Left lobe of liver (tissue), 2 donors: ENCODE measurements around the gene ADCY4. TPM values are rescaled to one million over a fixed set of nuclear protein-coding genes. Genes with fewer than 3 reads are reported as not detected.
A peak's percentile ranks its signal among the peaks of the same experiment; 100 is the strongest.
"Not testable (repeated sequence)": the region's sequence is repeated elsewhere in the genome, so short reads cannot be mapped to it uniquely, and the experiment has no call there.

Experiments used
- ATAC-seq: fragments of 200-7000 bp; cut with Tn5 transposase; one replicate; pipeline ENCODE4 v1.9.1; 2020; ENCODE audit warnings: mild to moderate bottlenecking, moderate library complexity
- DNase-seq: peaks from one replicate; pipeline ENCODE4 v3.0.0-alpha.2; 2020; ENCODE audit warnings: low spot score
- total RNA-seq: library from RNA; stranded (reverse); gene quantifications from one replicate; pipeline ENCODE4 v1.2.1, GENCODE V29; 2021
- donor health status: DM: no; HTN: no; CAD: no; lungs with moderate emphysema.
- donor health status: DM: no; HTN: yes; CAD: no.

Gene ADCY4
- total RNA-seq: 5.5 TPM

DNA sequence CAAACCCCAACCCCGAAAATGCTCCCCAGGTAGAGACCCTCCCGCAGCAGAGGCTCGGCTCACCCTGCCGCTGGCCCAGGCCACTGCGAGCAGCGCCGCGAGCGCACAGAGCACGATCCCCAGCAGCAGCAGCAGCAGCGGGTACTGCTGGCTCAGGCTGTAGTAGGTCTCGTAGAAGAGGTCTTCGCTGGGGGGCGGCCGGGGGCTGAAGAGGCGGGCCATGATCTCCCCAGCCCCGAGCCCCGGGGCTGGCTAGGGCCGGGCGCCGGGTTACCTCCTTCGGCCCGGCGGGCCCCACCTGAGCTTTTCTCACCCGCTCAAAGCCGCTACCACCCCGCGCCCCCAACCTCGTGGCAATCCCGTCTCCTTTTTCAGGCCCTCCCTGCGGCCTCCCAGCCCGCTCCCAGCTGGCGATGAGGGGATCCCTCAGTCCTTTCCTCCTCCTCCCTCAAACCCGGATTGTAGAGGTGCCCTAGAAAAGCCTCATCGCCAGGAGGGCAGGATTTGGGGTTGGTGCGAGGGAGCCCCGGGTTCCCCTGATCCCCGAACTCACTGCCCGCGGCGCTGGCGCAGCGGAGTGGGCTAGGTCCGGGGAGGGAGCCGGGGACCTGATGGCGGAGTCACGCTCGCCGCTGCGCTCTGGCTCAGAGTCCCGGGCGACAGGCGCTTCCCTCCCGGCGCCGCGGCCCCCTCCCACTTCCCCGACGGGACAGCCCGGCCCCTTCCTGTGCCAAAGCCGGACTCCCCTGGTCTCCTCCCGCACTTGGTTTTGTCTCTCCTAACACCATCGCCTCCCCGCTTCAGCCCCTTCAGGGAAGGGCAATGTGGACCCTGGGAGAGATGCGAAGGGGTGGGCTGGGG is at the start of gene ADCY4:
Gene ADCY4 (minus strand): TSS at position 641 of the 861 bp plus-strand sequence. CDS start 419 bp downstream, at position 222.
- ATAC-seq (peak; percentile 10), DNase-seq (no peak)

DNA sequence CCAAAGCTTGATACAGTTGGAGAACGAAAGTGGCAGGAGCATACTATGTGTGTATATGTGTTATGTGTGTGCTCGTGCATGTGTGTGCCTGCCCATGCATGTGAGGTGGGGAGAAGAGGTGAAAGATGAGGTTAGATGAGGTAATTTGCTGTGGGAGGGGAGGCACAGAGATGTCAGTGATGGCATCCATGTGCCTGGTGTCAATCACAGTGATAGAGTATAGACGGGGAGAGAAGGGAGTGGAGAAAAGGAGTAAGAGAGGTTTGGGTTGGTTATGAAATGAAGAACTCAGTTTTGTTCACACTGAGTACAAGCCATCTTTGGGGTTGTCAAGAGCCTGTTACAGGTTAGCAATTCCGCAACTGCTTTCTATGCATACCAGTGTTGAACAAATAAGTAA is 49.3 kb upstream of the ADCY4 start:
- no peak for DNase-seq
- ATAC-seq: no peak

DNA sequence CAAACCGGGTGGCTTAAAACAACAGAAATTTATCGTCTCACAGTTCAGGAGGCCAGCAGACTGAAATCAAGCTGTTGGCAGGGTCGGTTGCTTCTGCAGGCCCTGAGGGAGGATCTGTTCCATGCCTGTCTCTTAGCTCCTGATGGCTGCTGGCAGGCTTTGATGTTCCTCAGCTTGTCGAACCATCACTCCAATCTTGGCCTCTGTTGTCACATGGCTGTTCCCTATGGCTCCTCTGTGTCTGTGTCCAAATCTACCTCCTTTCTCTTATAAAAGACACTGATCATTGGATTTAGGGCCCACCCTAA is 47.1 kb upstream of the ADCY4 start:
- ATAC-seq (no peak), DNase-seq (no peak)

DNA sequence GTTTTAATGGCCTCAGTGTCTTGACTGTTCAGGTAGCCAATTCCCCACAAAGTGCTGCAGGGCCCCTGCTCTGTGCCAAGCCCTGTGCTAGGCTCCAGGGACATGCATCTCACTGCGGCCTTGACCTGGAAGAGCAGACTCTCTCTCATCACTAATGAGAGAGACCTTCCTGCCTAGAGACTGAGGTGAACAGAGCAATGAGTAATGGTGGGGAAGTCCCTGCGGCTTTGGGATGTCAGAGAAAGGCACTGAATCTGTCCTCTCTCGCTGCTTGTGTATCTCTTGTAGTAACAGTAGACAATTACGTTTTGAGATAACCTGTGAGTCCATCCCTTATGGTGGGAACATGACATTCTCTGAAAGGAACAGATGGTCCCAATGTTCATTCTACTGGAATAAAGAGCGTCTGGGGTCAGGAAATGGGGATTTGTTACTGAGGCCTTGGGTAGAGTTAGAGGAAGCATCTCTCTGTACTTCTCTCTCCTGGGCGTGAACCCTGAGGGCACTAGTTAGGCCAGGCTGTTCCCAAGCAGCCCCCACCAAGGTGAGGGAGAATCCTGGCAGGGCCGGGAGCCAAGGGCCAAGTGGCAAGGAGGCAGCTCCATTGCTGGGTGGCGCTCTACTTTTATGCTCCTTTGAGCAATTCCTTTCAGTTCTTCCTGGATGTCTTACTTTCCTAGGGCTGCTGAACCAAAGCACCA is 46.6 kb upstream of the ADCY4 start:
- no peak for ATAC-seq
- no peak for DNase-seq

DNA sequence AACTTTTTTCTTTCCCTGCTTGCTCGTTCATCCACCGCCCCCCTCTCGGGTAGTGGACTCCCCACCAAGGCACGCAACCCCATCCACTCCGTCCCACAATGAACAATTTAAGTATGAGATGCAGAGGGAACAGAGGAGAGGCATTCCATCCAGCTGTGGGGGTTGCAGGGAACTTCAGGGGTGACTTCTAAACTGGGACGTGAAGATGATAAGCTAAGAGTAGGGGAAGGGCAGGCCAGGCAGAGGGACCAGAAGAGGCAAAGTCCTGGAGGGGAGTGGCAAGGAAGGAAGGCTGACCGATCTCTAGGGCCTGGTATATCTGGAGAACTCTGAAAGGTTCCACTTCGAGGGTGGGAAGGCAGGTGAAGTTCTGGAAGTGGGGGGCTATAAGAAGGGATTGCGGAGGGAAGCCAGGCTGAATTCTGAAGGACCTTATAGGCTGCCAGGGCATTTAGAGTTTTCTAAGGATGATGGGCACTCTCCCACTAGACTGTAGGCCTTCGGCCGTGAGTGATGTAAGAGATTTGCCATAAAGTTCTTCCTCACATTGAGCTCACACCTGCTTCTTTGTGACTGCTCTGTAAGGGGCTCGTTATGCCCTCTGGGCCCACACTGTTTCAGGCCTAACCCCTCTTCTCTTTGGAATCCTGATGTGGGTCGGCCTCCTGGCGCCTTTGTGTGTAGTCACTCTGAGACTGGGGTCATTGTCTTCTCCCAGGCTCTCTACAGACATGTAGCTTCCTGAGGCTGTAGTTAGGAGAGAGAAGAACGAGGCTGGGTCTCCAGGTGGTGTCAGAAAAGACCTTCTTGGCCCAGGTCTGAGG is 45.2 kb upstream of the ADCY4 start:
- no peak for DNase-seq
- no peak for ATAC-seq

DNA sequence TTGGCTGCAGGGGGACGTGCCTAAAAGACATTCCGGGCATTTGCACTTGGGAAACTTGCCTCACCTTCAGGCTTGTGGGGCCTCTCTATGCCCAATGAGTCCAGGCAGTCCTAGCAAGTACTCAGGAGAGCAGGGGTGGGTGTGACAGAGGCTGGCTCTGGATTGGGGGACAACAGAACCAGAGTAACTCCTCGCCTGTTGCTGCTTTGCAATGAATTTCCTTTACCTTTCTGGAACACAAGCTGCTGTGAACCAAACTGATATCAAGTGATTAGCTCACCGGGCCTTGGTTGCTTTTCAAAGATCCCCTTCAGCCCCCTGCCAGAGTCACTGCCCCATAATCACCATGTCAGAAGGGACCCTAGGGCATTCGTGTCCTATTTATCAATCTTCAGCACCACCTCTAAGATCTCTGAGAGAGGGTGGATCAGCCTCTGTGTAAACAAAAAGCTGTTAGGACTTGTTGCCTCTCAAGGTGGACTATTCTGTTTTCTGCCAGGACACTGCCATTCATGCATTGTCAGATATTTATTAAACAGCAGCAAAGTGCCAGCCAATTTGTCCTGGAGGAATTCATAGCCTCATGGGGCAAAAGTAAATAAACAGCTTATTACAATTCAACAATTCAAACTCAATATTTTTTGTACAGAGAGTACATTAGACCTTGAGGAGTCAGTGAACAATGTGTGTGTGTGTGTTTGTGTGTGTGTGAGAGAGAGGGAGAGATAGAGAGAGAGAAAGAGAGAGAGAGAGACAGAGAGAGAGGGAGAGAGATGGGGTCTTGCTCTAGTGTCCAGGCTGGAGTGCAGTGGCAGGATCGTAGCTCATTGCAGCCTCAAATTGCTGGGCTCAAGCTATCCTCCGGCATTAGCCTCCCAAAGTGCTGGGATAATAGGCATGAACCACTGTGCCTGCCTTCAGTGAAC is 44.4 kb upstream of the ADCY4 start:
- ATAC-seq: no peak

DNA sequence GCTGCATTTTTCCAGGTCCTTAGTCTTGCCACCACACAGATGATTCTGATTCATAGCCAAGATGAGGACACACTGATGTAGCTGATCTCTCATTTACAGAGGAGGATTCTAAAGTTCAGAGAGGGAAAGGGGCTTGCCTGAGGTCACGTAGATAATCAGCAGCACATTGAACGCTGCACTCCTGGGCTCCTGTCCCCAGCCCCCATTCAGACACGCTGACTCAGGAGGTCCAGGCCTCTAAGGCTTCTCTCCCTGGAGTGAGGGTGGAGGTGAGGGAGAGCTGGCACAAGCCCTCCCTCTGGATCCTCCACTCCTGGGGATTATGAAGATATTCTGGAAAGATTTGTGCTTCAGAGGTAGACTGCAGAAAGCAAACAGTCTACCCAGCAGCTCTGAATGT is 43.5 kb upstream of the ADCY4 start:
- DNase-seq (no peak), ATAC-seq (no peak)

More for the DNA sequence above, 44.4 kb upstream of the ADCY4 start:
- no peak for DNase-seq

DNA sequence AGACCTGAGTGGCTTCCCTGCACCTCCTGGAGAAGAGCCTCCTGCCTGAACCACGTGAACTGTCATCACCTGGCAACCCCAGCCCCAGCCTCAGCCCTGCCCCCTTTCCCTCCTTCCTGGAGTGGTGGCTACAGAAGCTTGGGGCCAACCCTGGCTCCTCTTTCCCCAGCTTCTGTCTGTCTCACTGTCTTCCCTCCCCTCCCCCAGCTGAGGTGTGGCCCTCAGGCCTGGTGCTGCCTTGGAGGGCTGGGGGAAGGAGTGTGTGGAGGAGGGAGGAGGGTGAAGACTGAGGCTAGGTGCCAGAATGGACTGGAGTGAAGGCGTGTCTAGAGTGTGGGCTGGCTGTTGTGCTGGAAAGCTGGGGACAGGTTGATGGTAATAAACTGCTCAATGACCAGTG is 42.8 kb upstream of the ADCY4 start:
- no peak for DNase-seq
- no peak for ATAC-seq

DNA sequence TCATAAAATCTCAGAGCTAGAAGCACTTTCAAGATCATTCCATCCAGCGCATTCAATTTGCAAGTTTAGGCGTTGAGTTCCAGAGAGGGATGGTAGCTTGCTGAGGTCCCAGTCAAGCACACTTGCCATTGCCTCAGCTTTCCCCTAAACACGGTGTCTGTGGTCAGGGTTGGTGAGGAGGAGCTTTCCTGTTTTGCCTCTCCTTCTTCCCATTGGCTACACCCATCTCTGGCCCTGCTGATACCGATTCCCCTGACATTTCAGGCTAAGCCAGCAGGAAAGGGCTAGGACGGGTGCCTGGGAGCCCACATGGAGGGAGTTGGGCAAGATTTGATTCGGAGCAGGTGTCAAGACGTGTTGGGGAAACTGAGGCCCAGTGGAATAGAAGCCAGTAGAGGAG is 42.3 kb upstream of the ADCY4 start:
- ATAC-seq (no peak), DNase-seq (no peak)

DNA sequence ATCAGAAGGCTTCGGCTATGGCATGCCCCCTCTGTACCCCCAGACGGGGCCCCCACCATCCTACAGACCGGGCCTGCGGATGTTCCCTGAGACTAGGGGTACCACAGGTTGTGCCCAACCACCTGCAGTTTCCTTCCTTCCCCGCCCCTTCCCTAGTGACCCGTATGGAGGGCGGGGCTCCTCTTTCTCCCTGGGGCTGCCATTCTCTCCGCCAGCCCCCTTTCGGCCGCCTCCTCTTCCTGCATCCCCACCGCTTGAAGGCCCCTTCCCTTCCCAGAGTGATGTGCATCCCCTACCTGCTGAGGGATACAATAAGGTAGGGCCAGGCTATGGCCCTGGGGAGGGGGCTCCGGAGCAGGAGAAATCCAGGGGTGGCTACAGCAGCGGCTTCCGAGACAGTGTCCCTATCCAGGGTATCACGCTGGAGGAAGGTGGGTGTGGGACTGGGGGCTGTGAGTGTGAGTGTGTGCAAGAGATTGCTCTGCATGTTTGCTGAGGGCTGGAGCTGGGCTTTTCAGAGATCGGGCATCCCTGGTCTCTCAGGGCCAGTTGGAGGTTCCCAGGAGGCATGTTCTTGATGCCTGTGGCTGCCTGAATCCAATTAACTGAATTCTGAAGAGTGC is 41.7 kb upstream of the ADCY4 start:
- no peak for DNase-seq
- no peak for ATAC-seq

DNA sequence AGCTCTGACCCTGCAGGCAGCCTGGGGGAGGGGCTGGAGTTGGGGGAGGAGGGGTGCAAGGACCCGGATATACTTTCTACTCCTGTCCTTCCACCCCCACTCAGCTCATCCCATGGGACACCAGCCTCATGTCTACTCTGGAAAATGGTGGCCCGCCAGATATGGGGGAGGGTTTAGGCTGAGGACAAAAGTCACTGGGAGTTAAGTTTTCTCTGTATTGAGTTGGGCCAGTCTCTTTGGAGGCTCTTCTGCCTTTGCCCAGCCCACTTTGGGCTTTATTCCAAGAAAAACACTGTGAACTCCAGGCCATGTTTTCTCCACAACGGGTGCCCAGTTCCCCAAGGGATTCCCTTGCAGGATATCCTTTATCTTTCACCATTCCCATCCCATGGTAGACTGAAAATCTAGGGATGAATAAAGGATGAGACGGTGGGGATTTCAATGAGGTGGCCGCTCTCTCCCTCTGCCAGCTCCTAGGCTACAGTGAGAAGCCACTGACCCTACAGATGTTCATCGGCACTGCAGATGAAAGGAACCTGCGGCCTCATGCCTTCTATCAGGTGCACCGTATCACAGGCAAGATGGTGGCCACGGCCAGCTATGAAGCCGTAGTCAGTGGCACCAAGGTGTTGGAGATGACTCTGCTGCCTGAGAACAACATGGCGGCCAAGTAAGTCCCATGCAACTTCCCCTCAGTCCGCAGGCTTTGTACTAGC is 38.0 kb upstream of the ADCY4 start:
- peak; percentile 33 for ATAC-seq
- no peak for DNase-seq

DNA sequence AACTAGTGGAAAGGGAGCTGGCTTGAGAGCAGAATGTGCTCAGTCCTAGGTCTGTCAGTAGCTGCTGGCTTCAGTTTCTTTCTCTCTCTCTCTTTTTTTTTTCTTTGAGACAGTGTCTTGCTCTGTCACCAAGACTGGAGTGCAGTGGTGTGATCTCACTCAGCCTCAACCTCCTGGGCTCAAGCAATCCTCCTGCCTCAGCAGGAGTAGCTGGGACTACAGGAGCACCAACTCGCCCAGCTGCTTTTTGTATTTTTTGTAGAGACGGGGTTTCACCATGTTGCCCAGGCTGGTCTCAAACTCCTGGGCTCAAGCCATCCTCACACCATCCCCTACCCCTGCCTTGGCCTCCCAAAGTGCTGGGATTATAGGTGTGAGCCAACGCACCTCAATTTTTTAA is 36.7 kb upstream of the ADCY4 start:
- DNase-seq, ATAC-seq: not testable (repeated sequence)

DNA sequence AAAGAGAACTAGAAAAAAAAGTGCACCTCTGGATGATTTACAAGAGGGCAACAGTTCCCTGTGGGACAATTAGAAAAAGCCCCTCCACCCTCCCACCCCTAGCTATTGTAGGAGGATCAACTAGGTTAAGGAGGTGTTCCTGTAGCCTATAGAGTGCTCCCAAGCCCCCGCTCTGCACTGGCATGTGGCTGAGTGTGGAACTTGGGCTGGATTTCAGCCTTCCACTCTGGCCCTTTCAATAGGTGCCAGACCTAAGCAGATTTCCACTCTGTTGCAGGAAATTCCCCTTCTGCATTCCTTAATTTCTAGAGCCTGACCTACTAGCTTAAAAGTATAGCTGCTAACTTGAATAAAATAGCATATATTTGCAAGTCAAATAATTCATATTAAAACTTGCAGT is 35.9 kb upstream of the ADCY4 start:
- ATAC-seq: no peak
- DNase-seq: no peak

DNA sequence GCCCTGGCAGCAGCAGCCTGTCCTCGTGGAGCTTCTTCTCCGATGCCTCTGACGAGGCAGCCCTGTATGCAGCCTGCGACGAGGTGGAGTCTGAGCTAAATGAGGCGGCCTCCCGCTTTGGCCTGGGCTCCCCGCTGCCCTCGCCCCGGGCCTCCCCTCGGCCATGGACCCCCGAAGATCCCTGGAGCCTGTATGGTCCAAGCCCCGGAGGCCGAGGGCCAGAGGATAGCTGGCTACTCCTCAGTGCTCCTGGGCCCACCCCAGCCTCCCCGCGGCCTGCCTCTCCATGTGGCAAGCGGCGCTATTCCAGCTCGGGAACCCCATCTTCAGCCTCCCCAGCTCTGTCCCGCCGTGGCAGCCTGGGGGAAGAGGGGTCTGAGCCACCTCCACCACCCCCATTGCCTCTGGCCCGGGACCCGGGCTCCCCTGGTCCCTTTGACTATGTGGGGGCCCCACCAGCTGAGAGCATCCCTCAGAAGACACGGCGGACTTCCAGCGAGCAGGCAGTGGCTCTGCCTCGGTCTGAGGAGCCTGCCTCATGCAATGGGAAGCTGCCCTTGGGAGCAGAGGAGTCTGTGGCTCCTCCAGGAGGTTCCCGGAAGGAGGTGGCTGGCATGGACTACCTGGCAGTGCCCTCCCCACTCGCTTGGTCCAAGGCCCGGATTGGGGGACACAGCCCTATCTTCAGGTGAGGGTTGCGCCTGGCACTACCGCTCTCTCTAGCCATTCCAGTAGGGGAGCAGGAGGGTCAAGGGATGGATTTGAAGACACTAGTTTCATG is 35.2 kb upstream of the ADCY4 start:
- DNase-seq: no peak

DNA sequence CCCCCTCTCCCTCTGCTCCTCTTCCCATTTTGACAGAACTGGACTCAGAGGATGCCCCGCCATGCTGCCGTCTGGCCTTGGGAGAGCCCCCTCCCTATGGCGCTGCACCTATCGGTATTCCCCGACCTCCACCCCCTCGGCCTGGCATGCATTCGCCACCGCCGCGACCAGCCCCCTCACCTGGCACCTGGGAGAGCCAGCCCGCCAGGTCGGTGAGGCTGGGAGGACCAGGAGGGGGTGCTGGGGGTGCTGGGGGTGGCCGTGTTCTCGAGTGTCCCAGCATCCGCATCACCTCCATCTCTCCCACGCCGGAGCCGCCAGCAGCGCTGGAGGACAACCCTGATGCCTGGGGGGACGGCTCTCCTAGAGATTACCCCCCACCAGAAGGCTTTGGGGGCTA is 34.6 kb upstream of the ADCY4 start:
- ATAC-seq (no peak), DNase-seq (no peak)

More for the DNA sequence above, 35.2 kb upstream of the ADCY4 start:
- ATAC-seq: no peak

DNA sequence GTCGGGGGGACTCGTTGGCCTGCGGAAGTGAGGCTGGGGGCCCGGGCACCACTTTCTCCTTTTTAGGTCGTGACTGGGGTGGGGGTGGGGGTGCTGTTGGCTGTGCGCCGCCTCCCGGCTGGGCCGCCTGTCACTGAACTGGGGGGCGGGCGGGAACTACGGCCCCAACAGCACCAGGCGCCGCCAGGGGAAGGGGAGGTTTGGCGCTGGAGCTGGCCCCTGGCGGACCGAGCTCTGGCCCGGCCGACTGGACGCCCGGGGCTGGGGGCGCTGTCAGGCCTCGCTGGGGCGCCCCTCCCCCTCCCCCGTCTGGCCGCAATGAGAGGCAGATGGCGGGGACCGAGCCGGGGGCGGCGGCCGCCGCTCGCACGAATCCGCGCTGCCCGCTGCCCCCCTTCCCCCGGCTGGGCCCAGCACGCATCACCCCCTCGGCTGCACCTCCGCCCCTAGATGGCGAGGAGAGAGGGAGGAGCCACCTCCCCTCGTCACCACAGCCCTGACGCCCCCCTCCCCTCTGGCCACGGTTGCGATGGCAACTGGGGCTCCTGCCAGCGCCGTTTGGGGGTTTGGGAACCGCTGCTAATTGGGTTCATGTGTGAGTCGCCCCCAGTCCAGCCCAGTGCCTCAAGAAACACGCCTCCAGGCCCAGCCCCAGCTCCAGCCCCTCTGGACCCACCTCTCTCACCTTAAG is 33.8 kb upstream of the ADCY4 start:
- no peak for ATAC-seq
- no peak for DNase-seq

DNA sequence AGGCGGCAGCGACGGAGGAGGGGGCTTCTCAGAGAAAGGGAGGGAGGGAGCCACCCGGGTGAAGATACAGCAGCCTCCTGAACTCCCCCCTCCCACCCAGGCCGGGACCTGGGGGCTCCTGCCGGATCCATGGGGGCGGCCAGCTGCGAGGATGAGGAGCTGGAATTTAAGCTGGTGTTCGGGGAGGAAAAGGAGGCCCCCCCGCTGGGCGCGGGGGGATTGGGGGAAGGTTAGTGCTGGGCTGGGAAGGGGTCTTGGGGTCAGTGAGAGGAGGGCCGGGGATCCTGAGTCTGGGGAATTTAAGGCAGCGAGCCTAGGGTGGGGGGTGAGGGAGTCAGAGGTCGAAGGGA is 33.3 kb upstream of the ADCY4 start:
- DNase-seq: no peak
- no peak for ATAC-seq
